Stimulated activated naive CD8-positive, alpha-beta T cell treated with anti-CD3 and anti-CD28 coated beads, Interleukin-15, amount 100 ng/mL, for 72 hours (primary cell): Measurements from ENCODE around the gene SMYD2.

ENCODE experiments used
- ATAC-seq: fragments of 150-1000 bp; cut with Tn5 transposase; 2 replicates; pipeline ENCODE4 v1.10.0; 2021; ENCODE audit warnings: mild to moderate bottlenecking, moderate library complexity
- DNase-seq, 2 donors: peaks; one replicate each; pipeline ENCODE4 v3.0.0; 2021 to 2022
- H3K27ac Mint-ChIP-seq, 2 donors: one replicate each; pipeline ENCODE4 v1.8.0; 2022; ENCODE audit warnings: mild to moderate bottlenecking in 2 of 2, mixed read lengths in 2 of 2, moderate library complexity in 2 of 2
- H3K27me3 Mint-ChIP-seq: one replicate; pipeline ENCODE4 v1.8.0; 2022; ENCODE audit warnings: mixed read lengths
- H3K4me1 Mint-ChIP-seq: one replicate; pipeline ENCODE4 v1.8.0; 2022; ENCODE audit warnings: mild to moderate bottlenecking, mixed read lengths
- H3K4me3 Mint-ChIP-seq, 2 donors: one replicate each; pipeline ENCODE4 v1.8.0; 2022; ENCODE audit warnings: mild to moderate bottlenecking in 2 of 2, mixed read lengths in 2 of 2, moderate library complexity in 1 of 2
- H3K9me3 Mint-ChIP-seq, 2 donors: one replicate each; pipeline ENCODE4 v1.8.0; 2022; ENCODE audit warnings: mixed read lengths in 2 of 2

The SMYD2 gene

DNA sequence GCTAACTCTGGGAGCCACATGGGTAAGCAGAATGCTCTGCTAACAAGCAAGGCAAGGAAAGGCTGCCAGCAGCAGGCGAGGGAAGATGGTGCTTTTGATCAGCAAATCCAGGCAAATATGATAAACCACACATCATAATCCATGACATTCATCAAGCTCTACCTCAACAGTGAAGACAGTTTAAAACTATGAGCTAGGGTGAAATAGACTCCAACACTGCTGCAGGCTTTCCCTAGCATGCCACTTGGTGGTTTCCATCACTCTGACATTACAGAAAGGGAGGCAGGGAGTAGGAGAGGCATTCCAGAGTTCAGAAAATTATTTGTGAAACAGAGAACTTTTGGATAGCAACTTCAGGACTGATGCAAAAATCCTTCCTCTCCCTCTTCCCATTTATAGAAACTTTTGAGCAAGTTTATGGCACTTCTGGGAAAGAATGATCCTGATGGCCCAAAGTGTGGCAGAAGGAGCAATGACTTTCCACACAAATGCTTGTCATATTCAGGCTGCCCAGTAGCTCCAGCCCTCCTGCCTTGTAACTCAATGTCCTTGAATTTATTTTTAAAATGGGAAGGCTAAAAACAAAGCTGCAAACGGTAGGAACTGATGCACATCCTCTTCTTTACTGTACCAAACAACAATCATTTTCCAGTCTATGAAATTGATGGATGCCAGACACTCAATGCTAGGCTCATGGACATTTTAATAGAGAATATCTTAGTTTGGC lies 70.8 kb downstream of the SMYD2 start:
- DNase-seq (no peak), ATAC-seq (no peak)
- Mint-ChIP-seq H3K4me1 (no peaks in the 10 kb centered on the region), H3K4me3 (no peak overlapping the region), H3K27ac (no peak overlapping the region), H3K9me3 (no peaks in the 10 kb centered on the region), H3K27me3 (no peaks in the 10 kb centered on the region)

DNA sequence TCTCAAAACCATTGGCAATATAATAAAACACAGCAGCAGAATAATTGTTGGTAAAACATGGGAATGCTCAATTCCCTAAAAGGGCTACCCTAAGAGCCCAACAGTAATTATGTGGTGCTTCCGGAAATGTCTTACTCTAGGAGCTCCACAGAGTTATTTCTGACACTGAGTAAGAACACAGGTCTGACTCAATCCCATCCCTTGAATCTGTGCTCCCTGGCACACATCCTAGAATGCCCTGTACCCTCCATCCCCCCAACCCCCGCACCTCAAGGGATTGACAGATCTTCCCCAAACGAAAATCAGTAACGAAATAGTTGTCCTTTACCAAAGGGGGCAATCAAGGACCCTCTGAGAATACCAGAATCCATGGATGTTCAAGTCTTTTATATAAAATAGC lies 71.9 kb downstream of the SMYD2 start:
- Mint-ChIP-seq H3K9me3 (no peaks in the 10 kb centered on the region), H3K27me3 (no peaks in the 10 kb centered on the region), H3K27ac (no peak overlapping the region), H3K4me3 (no peak overlapping the region), H3K4me1 (no peaks in the 10 kb centered on the region)
- no peak for DNase-seq
- no peak for ATAC-seq

DNA sequence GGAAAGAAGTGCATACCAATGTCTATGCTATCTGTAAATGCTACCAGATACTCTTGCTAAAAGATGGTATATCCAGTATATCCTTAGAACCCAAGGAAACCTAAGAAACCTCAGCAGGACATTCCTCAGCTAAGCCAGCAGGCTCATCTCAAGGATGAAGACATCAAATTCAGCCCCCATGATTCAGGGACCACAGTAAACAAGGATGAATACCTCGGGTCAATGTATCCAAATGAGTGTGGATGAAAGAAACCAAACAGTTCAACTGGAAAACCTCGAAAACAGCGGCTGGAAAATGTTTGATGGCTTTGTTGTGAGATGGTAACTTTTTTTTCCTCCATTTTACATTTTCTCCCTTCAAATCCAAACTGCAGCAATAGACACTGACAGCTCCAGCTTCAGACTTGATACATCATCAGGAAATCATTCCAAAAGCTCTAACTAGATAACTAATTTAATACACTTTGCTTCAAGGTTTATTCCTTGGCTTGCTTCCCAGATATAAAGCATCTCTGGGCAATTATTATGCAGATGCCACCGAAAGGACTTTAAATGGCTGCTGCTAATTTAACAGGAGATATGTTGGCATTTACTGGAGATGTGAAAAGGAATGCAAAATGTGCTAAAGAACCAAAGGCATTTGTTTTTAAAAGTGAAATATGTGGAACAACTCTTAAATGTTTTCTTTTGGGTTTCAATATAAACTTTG lies 73.6 kb downstream of the SMYD2 start:
- peak overlapping the region in 1 of 2 donors; percentile 49 for H3K27ac Mint-ChIP-seq
- H3K27me3 Mint-ChIP-seq, result no peaks in the 10 kb centered on the region
- no peaks in the 10 kb centered on the region for H3K9me3 Mint-ChIP-seq
- no peak overlapping the region for H3K4me3 Mint-ChIP-seq
- DNase-seq (no peak), ATAC-seq (no peak)
- no peaks in the 10 kb centered on the region for H3K4me1 Mint-ChIP-seq

GRCh38 chr1:214360116-214360515 lies 79.2 kb downstream of the SMYD2 start:
- Mint-ChIP-seq H3K4me3 (no peak overlapping the region), H3K27me3 (peaks cover 45% of the 10 kb centered on the region), H3K9me3 (peaks cover 0 to 7% of the 10 kb centered on the region in 2 donors), H3K27ac (no peak overlapping the region), H3K4me1 (peaks cover 6% of the 10 kb centered on the region)
- no peak for ATAC-seq
- DNase-seq, result no peak

GRCh38 chr1:214360525-214361164 lies 79.7 kb downstream of the SMYD2 start:
- no peak overlapping the region for H3K4me3 Mint-ChIP-seq
- no peak for DNase-seq
- H3K4me1 Mint-ChIP-seq, result peaks cover 6% of the 10 kb centered on the region
- peaks cover 0 to 7% of the 10 kb centered on the region in 2 donors for H3K9me3 Mint-ChIP-seq
- ATAC-seq, result no peak
- H3K27ac Mint-ChIP-seq, result no peak overlapping the region
- H3K27me3 Mint-ChIP-seq, result peaks cover 48% of the 10 kb centered on the region

GRCh38 chr1:214361636-214362035 lies 80.7 kb downstream of the SMYD2 start:
- no peak for ATAC-seq
- Mint-ChIP-seq H3K4me1 (peaks cover 6% of the 10 kb centered on the region), H3K4me3 (no peak overlapping the region), H3K27ac (no peak overlapping the region), H3K27me3 (peaks cover 48% of the 10 kb centered on the region), H3K9me3 (peaks cover 0 to 7% of the 10 kb centered on the region in 2 donors)
- no peak for DNase-seq

GRCh38 chr1:214362188-214362882 lies 81.4 kb downstream of the SMYD2 start:
- no peak for DNase-seq
- Mint-ChIP-seq H3K4me1 (peaks cover 6% of the 10 kb centered on the region), H3K27me3 (peaks cover 52% of the 10 kb centered on the region), H3K9me3 (peaks cover 0 to 7% of the 10 kb centered on the region in 2 donors), H3K4me3 (no peak overlapping the region), H3K27ac (no peak overlapping the region)
- ATAC-seq, result no peak

- DNase-seq (no peak), ATAC-seq (no peak)
- peaks cover 56% of the 10 kb centered on the region for H3K27me3 Mint-ChIP-seq
- no peak overlapping the region for H3K4me3 Mint-ChIP-seq
- H3K27ac Mint-ChIP-seq, result no peak overlapping the region
- peaks cover 0 to 7% of the 10 kb centered on the region in 2 donors for H3K9me3 Mint-ChIP-seq
- H3K4me1 Mint-ChIP-seq, result peaks cover 6% of the 10 kb centered on the region
Observed at GRCh38 chr1:214363386-214363785, 82.4 kb downstream of the SMYD2 start.

- peaks cover 6% of the 10 kb centered on the region for H3K4me1 Mint-ChIP-seq
- no peak for ATAC-seq
- no peak overlapping the region for H3K27ac Mint-ChIP-seq
- peaks cover 56% of the 10 kb centered on the region for H3K27me3 Mint-ChIP-seq
- no peak for DNase-seq
- H3K4me3 Mint-ChIP-seq, result no peak overlapping the region
- H3K9me3 Mint-ChIP-seq, result peaks cover 0 to 7% of the 10 kb centered on the region in 2 donors
Observed at GRCh38 chr1:214364386-214364785, 83.4 kb downstream of the SMYD2 start.

DNA sequence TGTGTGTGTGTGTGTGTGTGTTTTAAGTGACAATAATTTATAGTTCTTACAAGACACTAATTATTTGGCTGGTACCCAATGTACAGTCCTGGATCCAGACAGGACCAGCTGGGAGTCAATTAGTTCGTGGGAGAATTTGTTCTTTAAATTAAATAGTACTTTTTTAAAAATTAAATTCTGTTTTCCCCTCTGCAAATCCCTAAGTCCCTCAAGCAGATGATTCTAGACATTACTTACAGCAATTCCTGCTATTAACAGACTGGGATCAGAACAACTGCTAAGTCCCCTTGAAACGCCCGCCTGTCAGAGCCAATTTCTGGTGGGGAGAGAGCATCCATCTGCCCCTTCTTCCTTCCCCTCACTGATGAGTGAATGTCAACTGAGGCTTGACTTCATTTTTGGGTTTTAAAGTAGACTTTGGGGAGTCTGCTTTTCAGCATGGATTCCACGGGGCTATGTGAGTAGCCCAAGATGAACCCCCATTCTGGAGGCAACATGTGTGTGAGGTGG lies 83.9 kb downstream of the SMYD2 start:
- DNase-seq (no peak), ATAC-seq (no peak)
- peaks cover 58% of the 10 kb centered on the region for H3K27me3 Mint-ChIP-seq
- H3K4me1 Mint-ChIP-seq, result peaks cover 6% of the 10 kb centered on the region
- peaks cover 0 to 7% of the 10 kb centered on the region in 2 donors for H3K9me3 Mint-ChIP-seq
- H3K4me3 Mint-ChIP-seq, result no peak overlapping the region
- no peak overlapping the region for H3K27ac Mint-ChIP-seq

- Mint-ChIP-seq H3K27me3 (peaks cover 61% of the 10 kb centered on the region), H3K9me3 (no peaks in the 10 kb centered on the region)
- no peak for ATAC-seq
Observed at GRCh38 chr1:214367841-214368240, 86.9 kb downstream of the SMYD2 start.

GRCh38 chr1:214369364-214369763 lies 88.4 kb downstream of the SMYD2 start:
- no peaks in the 10 kb centered on the region for H3K9me3 Mint-ChIP-seq
- ATAC-seq (no peak), DNase-seq (no peak)
- H3K4me3 Mint-ChIP-seq, result no peak overlapping the region
- no peaks in the 10 kb centered on the region for H3K4me1 Mint-ChIP-seq
- H3K27ac Mint-ChIP-seq, result no peak overlapping the region
- H3K27me3 Mint-ChIP-seq, result peaks cover 47% of the 10 kb centered on the region

More at GRCh38 chr1:214367841-214368240, 86.9 kb downstream of the SMYD2 start:
- DNase-seq, result no peak
- Mint-ChIP-seq H3K4me1 (no peaks in the 10 kb centered on the region), H3K4me3 (no peak overlapping the region), H3K27ac (no peak overlapping the region)

GRCh38 chr1:214370615-214371014 lies 89.7 kb downstream of the SMYD2 start:
- H3K27me3 Mint-ChIP-seq, result peaks cover 36% of the 10 kb centered on the region

GRCh38 chr1:214372092-214372491 lies 91.1 kb downstream of the SMYD2 start:
- Mint-ChIP-seq H3K4me1 (no peaks in the 10 kb centered on the region), H3K27me3 (peaks cover 36% of the 10 kb centered on the region), H3K4me3 (no peak overlapping the region), H3K9me3 (no peaks in the 10 kb centered on the region), H3K27ac (peak overlapping the region in 1 of 2 donors; percentile 20)
- ATAC-seq, result no peak
- DNase-seq, result no peak

More at GRCh38 chr1:214370615-214371014, 89.7 kb downstream of the SMYD2 start:
- H3K27ac Mint-ChIP-seq, result no peak overlapping the region
- no peaks in the 10 kb centered on the region for H3K9me3 Mint-ChIP-seq
- H3K4me1 Mint-ChIP-seq, result no peaks in the 10 kb centered on the region
- no peak overlapping the region for H3K4me3 Mint-ChIP-seq
- no peak for DNase-seq
- ATAC-seq, result no peak

DNA sequence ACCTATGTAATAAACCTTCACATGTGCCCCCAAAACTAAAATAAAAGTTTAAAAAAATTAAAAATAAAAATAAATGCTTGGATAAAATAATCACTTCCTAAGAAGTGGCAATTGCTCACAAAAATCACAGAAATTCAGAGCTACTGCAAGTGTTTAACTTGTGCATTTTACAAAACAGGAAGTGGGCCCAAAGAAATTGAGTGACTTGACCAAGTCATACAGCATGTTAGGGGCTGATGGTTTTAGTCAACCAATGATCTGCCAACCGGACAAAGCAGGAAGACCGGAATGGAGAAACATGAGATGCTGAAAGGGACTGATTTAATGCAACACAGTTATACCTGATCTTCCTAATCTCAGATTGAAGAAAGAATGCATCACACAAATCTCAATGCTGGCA lies 96.5 kb downstream of the SMYD2 start:
- DNase-seq, result no peak
- Mint-ChIP-seq H3K27ac (no peak overlapping the region), H3K9me3 (no peaks in the 10 kb centered on the region), H3K27me3 (peaks cover 8% of the 10 kb centered on the region), H3K4me1 (no peaks in the 10 kb centered on the region), H3K4me3 (no peak overlapping the region)
- ATAC-seq, result no peak
